GM21360 (cell line): ENCODE data around the gene KCTD21.
A peak's percentile ranks its signal among the peaks of the same experiment; 100 is the strongest.
"Not testable (repeated sequence)": the region's sequence is repeated elsewhere in the genome, so short reads cannot be mapped to it uniquely, and the experiment has no call there.

ENCODE experiments used
- ATAC-seq: cut with Tn5 transposase; IDR thresholded peaks from one replicate; pipeline ENCODE4 v1.9.1; 2021; ENCODE audit warnings: mild to moderate bottlenecking, moderate library complexity; ENCODE audit not compliant: unreplicated experiment

Gene KCTD21, protein sequence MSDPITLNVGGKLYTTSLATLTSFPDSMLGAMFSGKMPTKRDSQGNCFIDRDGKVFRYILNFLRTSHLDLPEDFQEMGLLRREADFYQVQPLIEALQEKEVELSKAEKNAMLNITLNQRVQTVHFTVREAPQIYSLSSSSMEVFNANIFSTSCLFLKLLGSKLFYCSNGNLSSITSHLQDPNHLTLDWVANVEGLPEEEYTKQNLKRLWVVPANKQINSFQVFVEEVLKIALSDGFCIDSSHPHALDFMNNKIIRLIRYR

DNA sequence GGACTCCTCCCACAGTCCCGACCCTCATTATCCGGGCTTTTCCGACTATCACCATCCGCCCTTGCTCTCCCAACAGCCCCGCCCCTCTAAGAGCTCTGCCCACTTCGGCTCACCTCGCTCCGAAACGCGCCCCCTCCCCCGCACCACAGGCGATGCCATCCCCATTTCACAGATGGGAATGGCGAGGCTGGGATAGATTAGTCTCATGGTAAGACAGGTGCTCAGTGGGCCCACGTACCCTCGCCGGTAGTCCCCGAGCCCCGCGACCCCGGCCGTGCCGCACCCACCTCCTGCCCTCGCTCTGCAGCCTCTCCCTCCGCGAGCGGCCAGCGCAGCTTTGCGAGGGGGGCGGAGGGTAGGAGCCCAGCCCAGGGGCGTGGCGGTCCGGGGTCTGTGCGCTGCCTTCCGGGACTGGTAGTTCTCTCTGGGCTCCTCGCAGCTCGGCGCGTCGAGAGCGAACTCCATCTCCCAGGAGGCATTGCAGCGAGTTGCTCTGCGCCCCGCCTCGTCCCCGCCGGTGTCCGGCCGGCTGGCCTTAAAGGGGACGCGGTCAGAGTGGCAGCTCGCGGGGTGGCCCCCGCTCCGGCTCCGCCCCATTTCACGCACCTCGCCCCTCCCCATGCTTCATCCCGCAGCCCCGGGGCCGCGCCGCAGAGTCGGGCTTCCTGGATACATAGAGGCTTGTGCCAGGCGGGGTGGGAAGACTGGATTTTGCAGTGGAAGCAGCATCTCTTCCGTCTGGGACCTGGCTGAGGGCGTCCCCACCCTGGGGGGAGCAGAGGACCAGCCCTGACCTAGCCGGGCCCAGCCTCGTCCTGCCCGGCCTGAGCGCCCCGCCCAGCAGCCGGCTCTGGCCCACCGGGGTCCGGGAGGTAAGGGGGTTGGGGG lies at the start of gene KCTD21, which contains the start of gene USP35:
Gene KCTD21, minus strand, starts transcription at position 341 of the 888 bp plus-strand sequence. CDS start 14,072 bp downstream, outside the sequence.
Gene USP35, plus strand, starts transcription at position 634 of the 888 bp plus-strand sequence. CDS start 7,327 bp downstream, outside the sequence.
- peak; percentile 93 for ATAC-seq

DNA sequence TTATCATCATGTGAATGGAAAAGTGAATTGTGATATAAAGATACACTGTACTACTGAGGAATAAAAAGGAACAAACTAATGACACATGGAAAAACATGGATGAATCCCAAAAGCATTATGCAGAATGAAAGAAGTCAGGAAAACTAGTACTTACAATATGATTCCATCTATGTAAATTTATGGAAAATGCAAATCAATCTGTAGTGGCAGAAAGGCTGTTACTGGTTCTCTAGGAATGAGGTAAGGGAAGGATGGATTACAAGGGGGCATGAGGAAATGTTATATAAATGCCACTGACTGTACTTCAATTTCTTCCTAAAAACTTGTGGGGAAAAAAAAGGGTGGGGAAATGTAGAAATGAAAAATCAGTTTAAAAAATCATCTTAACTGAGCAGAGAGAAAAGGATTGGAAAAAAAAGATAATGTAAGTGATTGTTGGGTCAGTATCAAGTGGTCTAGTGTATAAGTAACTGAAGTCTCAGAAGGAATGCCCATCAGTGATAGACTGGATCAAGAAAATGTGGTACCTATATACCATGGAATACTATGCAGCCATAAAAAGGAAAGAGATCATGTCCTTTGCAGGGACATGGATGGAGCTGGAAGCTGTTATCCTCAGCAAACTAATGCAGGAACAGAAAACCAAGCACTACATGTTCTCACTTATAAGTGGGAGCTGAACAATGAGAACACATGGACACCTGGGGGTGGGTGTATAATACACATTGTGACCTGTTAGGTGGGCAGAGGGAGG lies 49.0 kb upstream of the KCTD21 start:
- no peak for ATAC-seq

DNA sequence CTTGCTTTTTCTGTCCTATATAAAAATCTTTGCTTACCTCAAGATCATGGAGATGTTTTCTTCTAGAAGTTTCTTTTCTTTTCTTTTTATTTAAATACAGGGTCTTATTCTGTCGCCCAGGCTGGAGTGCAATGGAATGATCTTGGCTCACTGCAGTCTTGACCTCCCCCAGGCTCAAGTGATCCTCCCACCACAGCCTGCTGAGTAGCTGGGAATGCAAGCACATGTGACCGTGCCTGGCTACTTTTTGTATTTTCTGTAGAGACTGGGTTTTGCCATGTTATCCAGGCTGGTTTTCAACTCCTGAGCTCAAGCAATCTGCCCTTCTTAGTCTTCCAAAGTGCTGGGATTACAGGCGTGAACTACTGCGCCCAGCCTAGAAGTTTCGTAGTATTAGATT lies 45.6 kb upstream of the KCTD21 start:
- no peak for ATAC-seq

DNA sequence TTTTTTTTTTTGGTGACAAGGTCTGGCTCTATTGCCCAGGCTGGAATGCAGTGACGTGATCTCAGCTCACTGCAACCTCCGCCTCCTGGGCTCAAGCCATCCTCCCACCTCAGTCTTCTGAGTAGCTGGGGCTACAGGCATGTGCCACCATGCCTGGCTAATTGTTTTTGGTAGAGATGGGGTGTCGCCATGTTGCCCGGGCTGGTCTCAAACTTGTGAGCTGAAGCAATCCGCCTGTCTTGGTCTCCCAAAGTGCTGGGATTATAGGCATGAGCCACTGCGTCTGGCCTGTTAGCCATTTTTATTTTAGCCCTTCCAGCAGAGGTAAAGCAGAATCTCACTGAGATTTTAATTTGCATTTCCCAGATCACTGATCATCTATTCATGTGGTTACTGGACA lies 44.6 kb upstream of the KCTD21 start:
- not testable (repeated sequence) for ATAC-seq

DNA sequence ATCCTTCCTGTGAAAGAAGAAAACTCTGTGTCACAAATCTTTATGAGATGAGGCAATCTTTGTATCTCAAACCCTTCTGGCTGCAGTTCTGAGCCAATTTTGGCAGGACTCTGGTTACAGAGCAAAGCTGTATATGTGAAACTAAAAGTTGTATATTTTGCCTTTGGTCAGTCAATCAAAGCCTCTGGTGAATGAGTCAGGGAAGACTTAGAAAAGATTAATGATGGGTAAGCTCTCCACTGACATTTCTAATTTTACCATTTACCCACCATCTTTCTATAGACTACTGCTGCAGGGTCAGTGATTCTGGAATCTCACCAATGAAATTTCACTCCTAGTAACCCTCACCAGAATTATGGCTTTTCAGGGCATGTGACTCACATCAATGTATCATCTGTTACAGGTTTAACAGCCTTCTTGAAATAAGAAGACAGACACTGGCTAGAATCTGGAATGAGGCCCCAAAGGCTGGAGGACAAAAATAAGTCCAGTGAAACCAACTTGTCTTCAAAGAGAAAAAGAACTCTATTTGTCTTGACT lies 43.6 kb upstream of the KCTD21 start:
- no peak for ATAC-seq

DNA sequence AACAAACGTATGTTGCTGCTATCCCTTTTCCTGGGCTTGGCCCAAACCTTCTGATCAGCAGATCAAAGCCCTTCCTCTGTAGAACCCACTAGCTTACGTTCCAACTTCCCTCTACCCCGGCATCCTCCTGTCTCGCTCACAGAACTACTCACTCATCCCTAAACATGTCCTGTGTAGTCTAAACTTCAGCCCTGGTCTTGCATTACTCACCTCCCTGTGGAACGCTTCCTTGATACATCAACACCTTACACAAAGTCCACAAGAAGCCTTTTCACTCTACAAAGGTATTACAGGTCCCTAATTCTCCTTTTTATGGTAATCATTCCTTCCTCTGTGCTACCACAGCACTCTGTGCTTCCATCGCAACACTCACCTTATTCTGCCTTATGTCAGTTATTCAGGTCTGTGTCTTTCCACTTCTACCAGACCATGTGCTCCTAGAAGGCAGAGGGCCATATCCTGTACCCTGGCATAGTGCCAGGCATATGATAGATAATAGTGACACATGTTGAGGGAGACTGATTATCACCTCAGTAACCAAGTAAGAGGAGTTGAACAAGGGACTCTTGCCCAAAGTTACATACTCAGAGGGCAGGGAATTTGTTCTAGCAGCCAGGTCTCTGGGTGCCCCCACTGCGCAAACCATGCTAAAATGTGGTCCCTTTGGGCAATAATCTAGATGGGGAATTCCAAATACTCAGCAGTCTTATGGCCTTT lies 41.9 kb upstream of the KCTD21 start:
- ATAC-seq, result no peak

DNA sequence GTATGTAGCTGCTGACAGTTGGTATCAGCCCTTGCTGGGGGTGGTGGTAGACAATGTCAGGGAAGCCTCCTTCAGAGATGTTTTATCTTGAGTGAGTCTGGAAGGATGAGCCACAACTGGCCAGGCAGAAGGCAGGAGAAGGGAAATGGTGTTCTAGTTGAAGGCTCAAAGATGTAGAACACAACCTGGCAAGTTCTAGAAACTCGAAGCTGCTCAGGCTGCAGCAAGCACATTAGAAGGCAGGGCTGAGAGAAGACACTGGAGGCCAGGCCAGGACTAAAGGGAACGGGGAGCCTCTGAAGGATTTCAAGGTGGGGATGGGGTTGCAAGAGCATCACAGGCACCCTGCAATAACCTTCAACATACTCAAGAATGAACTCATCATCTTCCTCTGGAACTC lies 40.7 kb upstream of the KCTD21 start:
- ATAC-seq, result no peak

DNA sequence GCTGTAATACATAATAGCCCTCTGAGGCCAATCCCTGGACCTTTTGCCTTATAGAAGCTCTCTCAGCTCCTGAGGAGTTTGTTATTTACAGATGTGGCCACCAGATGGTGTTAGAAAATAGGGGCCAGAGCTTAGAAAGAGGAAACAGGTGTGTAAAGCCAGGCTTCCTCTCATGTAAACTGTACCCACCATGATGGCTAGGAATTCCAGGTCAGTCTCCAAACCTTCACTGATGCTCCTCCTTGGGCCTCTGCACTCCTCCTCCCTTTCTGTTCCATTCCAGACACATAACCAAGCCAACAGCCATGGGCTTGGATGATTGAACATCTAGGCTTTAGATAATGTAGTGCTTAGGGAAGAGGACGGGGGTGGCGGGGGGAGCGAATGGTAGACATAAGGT lies 40.0 kb upstream of the KCTD21 start:
- ATAC-seq, result peak; percentile 56

DNA sequence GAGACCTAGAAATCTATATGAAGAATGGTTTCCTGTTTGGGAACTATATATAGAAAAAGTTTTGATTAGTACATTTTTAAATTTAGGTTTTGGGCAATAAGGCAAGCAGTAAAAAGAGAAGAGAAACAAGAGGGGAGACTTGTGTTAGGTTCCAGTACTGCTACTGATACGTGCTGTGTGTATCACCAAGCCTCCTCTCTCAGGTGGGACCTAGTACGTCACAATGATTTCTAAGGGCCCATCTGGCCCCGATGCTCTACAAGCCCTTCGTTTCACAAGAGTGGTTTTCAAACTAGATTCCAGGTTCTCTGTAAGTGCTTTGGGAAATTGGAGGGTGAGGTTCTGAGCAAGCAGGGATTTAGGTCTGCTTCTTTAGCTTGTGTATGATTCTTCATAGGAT lies 39.5 kb upstream of the KCTD21 start:
- ATAC-seq, result peak; percentile 43

DNA sequence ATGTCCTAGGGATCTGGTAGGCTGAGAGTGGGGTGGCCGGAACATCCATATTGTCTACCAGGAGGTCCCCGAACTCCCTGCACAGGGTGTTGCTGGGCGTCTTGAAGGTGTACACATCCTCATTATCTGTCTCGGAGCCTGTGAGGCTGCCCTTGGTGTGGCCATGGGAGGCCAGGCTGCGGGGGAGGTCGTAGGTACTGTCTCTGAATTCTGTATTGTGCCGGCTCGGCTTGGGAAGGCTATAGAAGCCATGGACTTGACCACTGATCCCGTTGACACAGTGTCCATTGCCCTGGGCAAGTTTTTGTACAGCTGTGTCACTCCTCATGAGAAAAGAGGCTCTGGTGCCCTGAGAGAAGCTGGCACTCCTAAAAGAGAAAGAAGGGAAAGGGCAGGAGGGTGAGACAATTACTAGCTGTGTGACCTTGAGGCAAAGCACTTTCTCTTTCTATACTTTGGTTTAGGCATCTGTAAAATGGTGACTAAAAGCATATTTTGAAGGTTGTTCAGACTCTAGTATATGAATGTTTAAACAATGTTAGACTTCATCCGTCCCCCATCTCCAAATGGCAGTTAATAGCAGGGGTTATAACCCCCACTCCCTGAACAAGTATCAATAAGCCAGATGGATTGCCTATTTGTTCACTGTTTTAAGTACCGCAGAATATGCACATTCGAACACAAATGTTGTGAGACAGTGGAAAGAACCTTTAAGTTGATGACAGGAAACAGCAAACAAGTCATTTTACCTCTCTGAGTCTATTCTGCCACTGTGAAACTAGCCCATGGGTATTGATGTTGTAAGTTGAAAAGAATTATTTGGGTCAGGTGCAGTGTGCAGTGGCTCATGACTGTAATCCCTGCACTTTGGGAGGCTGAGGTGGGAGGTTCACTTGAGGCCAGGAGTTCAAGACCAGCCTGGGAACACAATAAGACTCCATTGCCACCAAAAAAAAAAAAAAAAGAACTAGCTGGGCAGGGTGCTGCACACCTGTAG lies 38.6 kb upstream of the KCTD21 start:
- no peak for ATAC-seq

DNA sequence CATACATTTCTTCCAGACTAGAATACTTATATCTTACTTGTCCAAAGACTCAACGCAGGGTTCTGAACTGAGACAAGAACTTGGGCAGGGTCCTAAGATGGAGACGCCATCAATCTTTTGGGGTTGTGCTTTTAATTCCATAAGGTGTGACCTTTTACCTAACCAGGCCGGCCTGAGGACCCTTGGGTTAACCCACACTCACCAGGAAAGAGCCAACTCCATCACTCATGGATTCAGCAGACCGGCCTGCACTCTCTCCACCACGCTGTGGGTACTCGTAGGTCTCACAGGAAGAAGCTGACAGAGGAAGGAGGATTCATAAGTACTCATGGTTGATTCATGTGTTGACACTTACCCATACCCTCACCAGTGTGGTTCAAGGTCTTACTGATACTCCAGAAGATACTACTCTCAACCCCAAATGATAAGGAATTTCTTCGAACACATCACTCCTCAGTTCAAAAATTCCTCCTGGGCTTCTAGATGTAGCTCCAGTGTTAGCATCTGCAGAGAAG lies 36.5 kb upstream of the KCTD21 start:
- no peak for ATAC-seq

DNA sequence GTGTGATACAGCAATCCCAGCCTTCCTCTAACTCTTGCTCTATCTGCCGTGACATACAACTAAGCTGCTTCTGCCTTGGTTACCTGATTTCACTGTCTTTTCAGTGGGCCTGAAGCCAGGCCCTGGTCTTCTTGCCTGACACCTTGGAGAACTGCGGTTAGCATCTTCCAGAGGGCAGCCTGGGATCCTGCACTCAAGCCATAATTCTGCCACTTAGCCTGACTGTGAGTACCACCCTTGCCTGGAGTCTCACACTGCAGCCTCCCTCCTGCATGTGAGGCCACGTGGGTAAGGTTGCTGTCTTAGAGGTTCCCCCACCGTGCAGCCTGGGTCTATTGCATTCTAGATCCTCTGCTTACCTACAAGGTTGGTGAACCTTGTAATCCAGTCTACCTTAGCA lies 36.1 kb upstream of the KCTD21 start:
- no peak for ATAC-seq

DNA sequence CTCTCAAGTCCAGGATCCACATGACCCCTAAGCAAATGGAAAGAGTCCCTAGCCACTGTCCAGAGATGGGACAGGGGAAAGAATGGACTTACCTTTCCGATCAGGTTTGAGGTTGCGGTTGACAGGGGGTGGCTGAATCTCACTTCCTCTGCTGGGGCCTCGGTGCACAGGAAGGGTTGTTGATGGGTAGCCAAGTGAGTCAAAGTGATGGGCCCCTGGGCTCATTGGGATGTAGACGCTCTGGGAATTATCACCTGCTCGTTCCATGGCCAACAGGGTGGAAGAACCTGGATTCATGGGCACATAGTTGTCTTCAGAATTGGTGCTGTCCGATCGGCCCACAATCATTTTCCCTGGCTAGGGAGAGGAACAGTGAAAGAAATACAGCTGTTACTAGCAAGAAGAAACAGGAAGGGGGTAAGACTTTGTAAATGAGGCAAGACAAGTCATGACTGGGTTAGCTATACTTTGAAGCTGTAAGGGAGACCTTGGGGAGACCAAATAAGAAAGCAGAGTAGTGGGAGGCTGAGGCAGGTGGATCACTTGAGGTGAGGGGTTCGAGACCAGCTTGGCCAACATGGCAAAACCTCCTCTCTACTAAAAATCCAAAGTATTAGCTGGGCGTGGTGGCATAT lies 35.0 kb upstream of the KCTD21 start:
- peak; percentile 67 for ATAC-seq

DNA sequence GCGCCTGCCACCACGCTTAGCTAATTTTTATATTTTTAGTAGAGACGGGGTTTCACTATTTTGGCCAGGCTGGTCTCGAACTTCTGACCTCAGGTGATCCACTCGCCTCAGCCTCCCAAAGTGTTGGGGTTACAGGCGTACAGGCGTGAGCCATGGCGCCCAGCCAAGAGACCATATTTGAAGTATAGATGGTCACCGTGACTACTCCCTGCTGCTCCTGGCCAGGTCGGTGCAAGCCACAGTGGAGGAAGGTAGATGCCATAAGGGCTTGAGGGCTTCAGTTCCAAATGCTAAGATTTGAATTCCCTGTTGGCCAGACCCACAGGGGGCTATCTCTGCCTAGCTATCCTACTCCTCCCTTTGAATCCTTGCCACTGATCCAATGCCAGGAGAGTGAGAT lies 34.3 kb upstream of the KCTD21 start:
- ATAC-seq, result not testable (repeated sequence)

DNA sequence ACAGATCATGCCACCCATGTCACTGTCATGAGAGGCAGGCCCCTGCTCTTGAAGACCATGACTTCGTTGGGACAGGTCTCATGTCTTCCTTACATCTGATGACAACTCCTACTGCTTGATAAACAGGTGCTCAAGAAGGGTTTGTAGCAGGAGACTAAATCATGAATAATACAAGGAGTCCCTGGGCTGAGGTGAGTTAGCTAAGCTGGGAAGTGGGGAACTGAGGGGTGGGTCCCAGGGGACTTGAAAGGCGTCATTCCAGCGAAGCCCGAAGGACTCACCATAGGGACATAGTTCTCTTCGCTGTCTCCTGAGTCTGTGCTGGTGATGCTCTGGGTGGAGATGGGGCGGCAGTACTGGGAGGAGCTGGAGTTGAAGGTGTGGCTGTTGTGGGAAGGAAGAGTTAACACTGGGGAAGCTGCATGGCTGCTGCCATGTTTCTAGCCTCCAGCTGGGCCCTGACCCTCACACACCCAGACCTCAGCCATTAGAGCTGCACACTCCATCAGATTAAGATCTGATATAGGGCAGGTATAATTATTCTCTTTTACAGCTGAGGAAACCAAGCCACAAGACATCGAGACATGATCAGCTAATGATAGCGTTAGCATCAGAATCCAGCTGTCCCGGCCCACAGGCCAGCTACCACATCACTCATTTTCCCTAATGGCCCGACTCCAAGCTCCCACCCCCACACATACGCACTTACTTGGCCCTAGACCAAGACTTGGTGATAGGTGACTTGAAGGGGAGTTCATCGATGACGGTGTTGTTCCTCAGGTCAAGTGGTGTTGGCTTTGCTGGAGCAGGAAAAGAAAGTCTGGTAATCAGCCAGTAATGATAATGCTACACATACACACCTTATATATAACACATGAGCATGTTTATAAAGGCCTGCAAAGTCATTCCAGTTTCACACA lies 33.2 kb upstream of the KCTD21 start:
- no peak for ATAC-seq

DNA sequence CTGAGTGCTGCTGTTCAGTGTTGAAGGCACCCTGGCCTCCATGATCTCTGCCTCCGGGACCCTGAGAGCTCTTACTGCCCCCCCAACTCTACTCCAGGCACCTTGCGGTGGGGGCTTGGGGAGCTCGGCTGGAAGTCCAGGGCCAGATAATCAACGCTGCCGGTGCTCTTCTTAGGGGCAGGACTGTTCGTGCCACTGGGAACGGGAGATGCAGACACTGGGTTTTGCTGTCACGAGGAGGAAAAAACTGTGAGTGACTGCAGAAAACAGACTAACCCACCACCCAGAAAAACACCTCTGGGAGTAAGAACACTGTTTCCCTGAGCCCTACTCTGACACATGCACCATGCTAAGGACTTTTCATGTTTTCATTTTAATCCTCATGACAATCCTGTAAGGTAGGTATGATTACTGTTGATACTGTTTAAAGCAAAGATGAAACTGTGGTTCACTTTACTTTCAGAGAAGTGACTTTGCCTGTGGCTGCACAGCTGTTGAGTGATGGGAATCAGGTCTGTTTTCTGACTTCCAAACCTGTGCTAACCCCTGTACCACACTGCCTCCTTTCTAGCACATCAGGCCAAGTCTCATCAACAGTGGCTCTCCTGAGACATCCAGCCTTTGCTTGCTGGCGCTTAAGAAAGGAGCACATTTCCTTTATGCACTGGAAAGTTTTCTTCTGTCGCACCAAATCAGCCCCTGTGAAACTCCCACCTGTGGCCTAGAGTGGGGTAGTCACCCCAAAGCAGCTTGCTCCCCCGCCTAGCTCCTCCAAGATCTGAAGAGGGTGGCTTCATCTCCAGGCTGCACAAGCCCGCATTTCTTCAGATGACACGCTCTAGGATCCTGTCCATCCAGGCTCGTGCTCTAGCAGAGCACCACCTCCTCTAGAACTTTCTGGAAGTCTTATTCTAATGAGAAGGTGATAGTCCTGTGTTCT lies 32.1 kb upstream of the KCTD21 start:
- ATAC-seq, result no peak
